Measurements from ENCODE around the gene ORC3. TPM values are rescaled to one million over a fixed set of nuclear protein-coding genes. Genes with fewer than 3 reads are reported as not detected.
"Not testable (repeated sequence)": the region's sequence is repeated elsewhere in the genome, so short reads cannot be mapped to it uniquely, and the experiment has no call there.

The ORC3 gene
- total and polyA plus RNA-seq, 3 experiments from 2014 or later, result 31.1 to 34.1 (median 33.5) TPM

GRCh38 chr6:87700397-87701343 is 110.7 kb downstream of the ORC3 start:
- Mint-ChIP-seq H3K9me3 (no peaks in the 10 kb centered on the region), H3K36me3 (peaks cover 0 to 24% (median 0%) of the 10 kb centered on the region in 3 donors), H3K4me1 (peaks cover 51 to 64% (median 62%) of the 10 kb centered on the region in 3 donors), H3K4me3 (peak overlapping the region; percentile 93 to 99 (median 97)), H3K27ac (peak overlapping the region; percentile 88 to 98 (median 96)), H3K27me3 (peaks cover 0 to 4% of the 10 kb centered on the region in 2 donors)
- DNase-seq, result peak in 4 of 5 donors; percentile 3 to 62 (median 14)
- Histone ChIP-seq H3K9me3 (ENCODE audit: low read length) (no peaks in the 10 kb centered on the region), H3K4me1 (ENCODE audit: insufficient read depth, low read length) (peaks cover 18% of the 10 kb centered on the region), H3K27me3 (ENCODE audit: insufficient read depth, low read length, poor library complexity, severe bottlenecking) (no peaks in the 10 kb centered on the region), H3K36me3 (ENCODE audit: insufficient read depth, low read length) (no peaks in the 10 kb centered on the region), H3K27ac (ENCODE audit: low read depth, low read length) (peak overlapping the region; percentile 91), H3K4me3 (ENCODE audit: low read length) (peak overlapping the region; percentile 82)
- ChIA-PET POLR2A (interaction anchor here (0.7 to 2.4 kb wide), 4 partner anchors 9 to 69 kb away, joined by 3 to 17 read pairs (median 4); no protein-coding TSS in a partner anchor), CTCF (interaction anchor here (0.9 to 2.0 kb wide), 2 partner anchors 18 to 21 kb away, joined by 3 to 6 read pairs; no protein-coding TSS in a partner anchor)

GRCh38 chr6:87701344-87701675 is 111.4 kb downstream of the ORC3 start:
- Histone ChIP-seq H3K4me1 (ENCODE audit: insufficient read depth, low read length) (peaks cover 12% of the 10 kb centered on the region), H3K27me3 (ENCODE audit: insufficient read depth, low read length, poor library complexity, severe bottlenecking) (no peaks in the 10 kb centered on the region), H3K27ac (ENCODE audit: low read depth, low read length) (peak overlapping the region; percentile 91), H3K36me3 (ENCODE audit: insufficient read depth, low read length) (no peaks in the 10 kb centered on the region), H3K4me3 (ENCODE audit: low read length) (peak overlapping the region; percentile 82), H3K9me3 (ENCODE audit: low read length) (no peaks in the 10 kb centered on the region)
- POLR2A ChIA-PET, result interaction anchor here (1.0 to 2.4 kb wide), 6 partner anchors 10 to 112 kb away, joined by 3 to 21 read pairs (median 12); partner anchors contain the start of genes ORC3 and RARS2
- Mint-ChIP-seq H3K27me3 (peaks cover 0 to 4% of the 10 kb centered on the region in 2 donors), H3K4me3 (peak overlapping the region; percentile 93 to 99 (median 97)), H3K36me3 (peaks cover 0 to 23% (median 0%) of the 10 kb centered on the region in 3 donors), H3K27ac (peak overlapping the region; percentile 88 to 98 (median 96)), H3K9me3 (no peaks in the 10 kb centered on the region), H3K4me1 (peaks cover 45 to 58% (median 56%) of the 10 kb centered on the region in 3 donors)
- CTCF ChIA-PET, result interaction anchor here (1.3 to 2.0 kb wide), 2 partner anchors 17 to 131 kb away, joined by 4 to 6 read pairs; no protein-coding TSS in a partner anchor
- DNase-seq, result peak in 1 of 5 donors; percentile 51

- Histone ChIP-seq H3K4me3 (ENCODE audit: low read length) (peak within 1 kb of the TSS; percentile 82), H3K9me3 (ENCODE audit: low read length) (no peaks in the 10 kb centered on the region), H3K36me3 (ENCODE audit: insufficient read depth, low read length) (no peaks in the 10 kb centered on the region), H3K27ac (ENCODE audit: low read depth, low read length) (peak within 1 kb of the TSS; percentile 91), H3K4me1 (ENCODE audit: insufficient read depth, low read length) (peaks cover 11% of the 10 kb centered on the region), H3K27me3 (ENCODE audit: insufficient read depth, low read length, poor library complexity, severe bottlenecking) (no peaks in the 10 kb centered on the region)
- peak; percentile 93 to 99 (median 98) for DNase-seq
- Mint-ChIP-seq H3K27me3 (peaks cover 0 to 4% of the 10 kb centered on the region in 2 donors), H3K4me3 (peak within 1 kb of the TSS; percentile 93 to 99 (median 97)), H3K4me1 (peaks cover 45 to 56% (median 54%) of the 10 kb centered on the region in 3 donors), H3K9me3 (no peaks in the 10 kb centered on the region), H3K36me3 (peaks cover 0 to 23% (median 0%) of the 10 kb centered on the region in 3 donors), H3K27ac (peak within 1 kb of the TSS; percentile 88 to 98 (median 96))
- ChIA-PET POLR2A (interaction anchor here (0.7 to 2.4 kb wide), 11 partner anchors 10 to 1650 kb away, joined by 3 to 21 read pairs (median 4); partner anchors contain the start of genes ORC3, RARS2 and UBE2J1), CTCF (interaction anchor here (1.0 to 2.0 kb wide), 6 partner anchors 11 to 130 kb away, joined by 3 to 6 read pairs (median 5); no protein-coding TSS in a partner anchor)
Measured at GRCh38 chr6:87701676-87702588, 112.0 kb downstream of the ORC3 start, which contains the start of gene AKIRIN2. TSS of gene AKIRIN2 (minus strand) at chr6:87702233. CDS start at chr6:87701684, 549 bp downstream.

- H3K27me3 Mint-ChIP-seq, result peaks cover 0 to 4% of the 10 kb centered on the region in 2 donors
- Histone ChIP-seq H3K36me3 (ENCODE audit: insufficient read depth, low read length) (no peaks in the 10 kb centered on the region), H3K4me3 (ENCODE audit: low read length) (peak overlapping the region; percentile 82), H3K27ac (ENCODE audit: low read depth, low read length) (peak overlapping the region; percentile 91), H3K9me3 (ENCODE audit: low read length) (no peaks in the 10 kb centered on the region), H3K27me3 (ENCODE audit: insufficient read depth, low read length, poor library complexity, severe bottlenecking) (no peaks in the 10 kb centered on the region), H3K4me1 (ENCODE audit: insufficient read depth, low read length) (peaks cover 5% of the 10 kb centered on the region)
- ChIA-PET CTCF (interaction anchor here (1.0 to 2.0 kb wide), 6 partner anchors 10 to 129 kb away, joined by 3 to 6 read pairs (median 5); no protein-coding TSS in a partner anchor), POLR2A (interaction anchor here (0.7 to 2.4 kb wide), 10 partner anchors 12 to 1650 kb away, joined by 3 to 21 read pairs (median 6); partner anchors contain the start of genes ORC3, RARS2 and UBE2J1)
- H3K27ac Mint-ChIP-seq, result peak overlapping the region; percentile 88 to 98 (median 94)
- H3K36me3 Mint-ChIP-seq, result peaks cover 0 to 21% (median 0%) of the 10 kb centered on the region in 3 donors
- peak overlapping the region; percentile 93 to 99 (median 97) for H3K4me3 Mint-ChIP-seq
- DNase-seq, result no peak
- peaks cover 40 to 50% (median 48%) of the 10 kb centered on the region in 3 donors for H3K4me1 Mint-ChIP-seq
- H3K9me3 Mint-ChIP-seq, result no peaks in the 10 kb centered on the region
Measured at GRCh38 chr6:87702589-87702945, 112.6 kb downstream of the ORC3 start.

- CTCF ChIA-PET, result interaction anchor here (1.0 to 2.0 kb wide), 5 partner anchors 10 to 114 kb away, joined by 3 to 6 read pairs (median 6); no protein-coding TSS in a partner anchor
- POLR2A ChIA-PET, result interaction anchor here (0.8 to 2.4 kb wide), 6 partner anchors 12 to 129 kb away, joined by 3 to 21 read pairs (median 11); partner anchors contain the start of genes ORC3 and RARS2
- H3K4me1 Mint-ChIP-seq, result peaks cover 36 to 46% (median 43%) of the 10 kb centered on the region in 3 donors
- peaks cover 0 to 20% (median 0%) of the 10 kb centered on the region in 3 donors for H3K36me3 Mint-ChIP-seq
- H3K9me3 Mint-ChIP-seq; H3K27me3 Mint-ChIP-seq; H3K36me3 ChIP-seq (ENCODE audit: insufficient read depth, low read length); H3K27me3 ChIP-seq (ENCODE audit: insufficient read depth, low read length, poor library complexity, severe bottlenecking); H3K4me1 ChIP-seq (ENCODE audit: insufficient read depth, low read length); H3K9me3 ChIP-seq (ENCODE audit: low read length); DNase-seq: not testable (repeated sequence)
- peak overlapping the region; percentile 93 to 99 (median 97) for H3K4me3 Mint-ChIP-seq
- peak overlapping the region; percentile 82 for H3K4me3 ChIP-seq (ENCODE audit: low read length)
- peak overlapping the region; percentile 88 to 98 (median 94) for H3K27ac Mint-ChIP-seq
- H3K27ac ChIP-seq (ENCODE audit: low read depth, low read length), result peak overlapping the region; percentile 91
Measured at GRCh38 chr6:87703039-87703438, 113.1 kb downstream of the ORC3 start.

DNA sequence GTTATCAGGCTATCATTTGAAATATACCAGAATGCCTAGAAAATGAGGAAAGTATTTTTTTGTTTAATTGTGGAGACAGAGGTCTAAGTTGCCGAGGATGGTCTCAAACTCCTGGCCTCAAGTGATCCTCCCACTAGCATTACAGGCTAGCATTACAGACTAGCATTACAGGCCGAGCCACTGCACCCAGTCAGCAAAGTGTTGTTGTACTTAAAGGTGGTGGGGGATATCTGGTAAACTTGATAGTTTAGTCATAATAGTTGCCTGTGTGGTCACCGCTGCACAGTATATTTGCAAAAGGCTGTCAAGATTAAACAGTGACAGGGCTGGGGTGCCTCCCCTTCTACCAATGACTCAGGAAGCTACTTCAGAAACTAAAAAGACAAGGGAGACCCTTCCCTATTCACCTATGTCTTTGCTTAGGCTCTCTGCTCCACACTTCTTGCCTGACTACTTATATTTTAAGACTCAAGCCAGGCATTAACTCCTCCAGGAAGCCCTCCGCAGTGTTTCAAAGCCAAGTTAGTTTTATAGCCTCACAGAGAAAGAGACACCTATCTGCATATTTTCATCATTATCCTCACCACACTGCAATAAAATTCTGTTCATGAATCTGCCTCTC is 115.2 kb downstream of the ORC3 start:
- H3K4me3 ChIP-seq (ENCODE audit: low read length), result no peak overlapping the region
- H3K9me3 ChIP-seq (ENCODE audit: low read length), result no peaks in the 10 kb centered on the region
- no peak for DNase-seq
- H3K9me3 Mint-ChIP-seq, result no peaks in the 10 kb centered on the region
- H3K4me1 Mint-ChIP-seq, result peaks cover 17 to 25% (median 24%) of the 10 kb centered on the region in 3 donors
- peak overlapping the region in 4 of 8 donors; percentile 41 to 69 (median 62) for H3K27ac Mint-ChIP-seq
- POLR2A ChIA-PET, result interaction anchor here (0.5 kb wide), 1 partner anchor 1374 kb away, joined by 8 read pairs; no protein-coding TSS in a partner anchor
- peak overlapping the region; percentile 39 for H3K27ac ChIP-seq (ENCODE audit: low read depth, low read length)
- peaks cover 0 to 18% (median 0%) of the 10 kb centered on the region in 3 donors for H3K36me3 Mint-ChIP-seq
- H3K36me3 ChIP-seq (ENCODE audit: insufficient read depth, low read length), result no peaks in the 10 kb centered on the region
- H3K27me3 Mint-ChIP-seq, result peaks cover 0 to 4% of the 10 kb centered on the region in 2 donors
- H3K27me3 ChIP-seq (ENCODE audit: insufficient read depth, low read length, poor library complexity, severe bottlenecking), result no peaks in the 10 kb centered on the region
- no peaks in the 10 kb centered on the region for H3K4me1 ChIP-seq (ENCODE audit: insufficient read depth, low read length)
- CTCF ChIA-PET, result interaction anchor here (0.9 kb wide), 1 partner anchor 85 kb away, joined by 3 read pairs; no protein-coding TSS in a partner anchor
- H3K4me3 Mint-ChIP-seq, result peak overlapping the region in 1 of 7 donors; percentile 78

Data from CD8-positive, alpha-beta memory T cell (primary cell).